Natural killer cell treated with Interleukin-12 subunit alpha and Interleukin-12 subunit beta and Interleukin-15 and Interleukin-18, amount 100 ng/mL, for 72 hours (primary cell): ENCODE data around the gene GPR35. TPM values are rescaled to one million over a fixed set of nuclear protein-coding genes. Genes with fewer than 3 reads are reported as not detected.
"Not testable (repeated sequence)": the region's sequence is repeated elsewhere in the genome, so short reads cannot be mapped to it uniquely, and the experiment has no call there.

ENCODE experiments used
- ATAC-seq, 2 donors: fragments of 150-1000 bp; cut with Tn5 transposase in 1 of 2; sonication (Bioruptor Pico), chemical (Tn5 transposase) in 1 of 2; 2 replicates each; pipeline ENCODE4 v1.10.0; 2021
- DNase-seq: peaks from one replicate; pipeline ENCODE4 v3.0.0; 2022; ENCODE audit warnings: low spot score
- H3K27ac Mint-ChIP-seq, 2 donors: 1 replicate in 1 of 2; 2 replicates in 1 of 2; pipeline ENCODE4 v1.8.0; 2022; ENCODE audit warnings: mixed read lengths in 2 of 2, mild to moderate bottlenecking in 1 of 2, moderate library complexity in 1 of 2
- H3K27me3 Mint-ChIP-seq, 2 donors: 1 replicate in 1 of 2; 2 replicates in 1 of 2; pipeline ENCODE4 v1.8.0; 2022; ENCODE audit warnings: mixed read lengths in 2 of 2
- H3K36me3 Mint-ChIP-seq: one replicate; pipeline ENCODE4 v1.8.0; 2022; ENCODE audit warnings: mixed read lengths
- H3K4me1 Mint-ChIP-seq, 2 donors: 1 replicate in 1 of 2; 2 replicates in 1 of 2; pipeline ENCODE4 v1.8.0; 2022; ENCODE audit warnings: low read depth in 2 of 2, mixed read lengths in 2 of 2, mild to moderate bottlenecking in 1 of 2
- H3K4me3 Mint-ChIP-seq: one replicate; pipeline ENCODE4 v1.8.0; 2022; ENCODE audit warnings: mixed read lengths
- H3K9me3 Mint-ChIP-seq: 2 replicates; pipeline ENCODE4 v1.8.0; 2022; ENCODE audit warnings: mixed read lengths
- total RNA-seq, 2 donors: library from RNA; stranded (reverse); gene quantifications; one replicate each; pipeline ENCODE4 v1.2.3, GENCODE V29; 2022

The GPR35 gene
- total RNA-seq, 2 donors from 2014 or later, result 5.9 to 7.6 TPM

- ATAC-seq, result no peak
- DNase-seq, result no peak
- Mint-ChIP-seq H3K27ac (no peak overlapping the region), H3K27me3 (peaks cover 0 to 21% of the 10 kb centered on the region in 2 donors), H3K9me3 (no peaks in the 10 kb centered on the region), H3K36me3 (no peaks in the 10 kb centered on the region), H3K4me3 (no peak overlapping the region), H3K4me1 (peaks cover 5 to 13% of the 10 kb centered on the region in 2 donors)
These were observed 21.7 kb downstream of the GPR35 start for GRCh38 chr2:240646900-240647502.

GRCh38 chr2:240647503-240648154 lies 22.3 kb downstream of the GPR35 start:
- no peak for DNase-seq
- Mint-ChIP-seq H3K4me1 (peaks cover 5 to 13% of the 10 kb centered on the region in 2 donors), H3K27me3 (peaks cover 4 to 24% of the 10 kb centered on the region in 2 donors), H3K27ac (no peak overlapping the region), H3K9me3 (no peaks in the 10 kb centered on the region), H3K36me3 (no peaks in the 10 kb centered on the region), H3K4me3 (no peak overlapping the region)
- no peak for ATAC-seq

- Mint-ChIP-seq H3K36me3 (no peaks in the 10 kb centered on the region), H3K4me3 (no peak overlapping the region), H3K27me3 (peaks cover 6 to 27% of the 10 kb centered on the region in 2 donors), H3K27ac (no peak overlapping the region), H3K4me1 (peaks cover 5 to 13% of the 10 kb centered on the region in 2 donors), H3K9me3 (no peaks in the 10 kb centered on the region)
- DNase-seq (no peak), ATAC-seq (no peak)
These were observed 22.9 kb downstream of the GPR35 start for GRCh38 chr2:240648155-240648649.

GRCh38 chr2:240648650-240649275 lies 23.5 kb downstream of the GPR35 start:
- H3K27ac Mint-ChIP-seq, result no peak overlapping the region
- DNase-seq (no peak), ATAC-seq (no peak)
- H3K4me1 Mint-ChIP-seq, result peaks cover 5 to 13% of the 10 kb centered on the region in 2 donors
- no peaks in the 10 kb centered on the region for H3K9me3 Mint-ChIP-seq
- H3K27me3 Mint-ChIP-seq, result peaks cover 6 to 27% of the 10 kb centered on the region in 2 donors
- no peak overlapping the region for H3K4me3 Mint-ChIP-seq
- H3K36me3 Mint-ChIP-seq, result no peaks in the 10 kb centered on the region

GRCh38 chr2:240649331-240649730 lies 24.1 kb downstream of the GPR35 start:
- DNase-seq (no peak), ATAC-seq (no peak)
- no peak overlapping the region for H3K27ac Mint-ChIP-seq
- H3K27me3 Mint-ChIP-seq, result peaks cover 6 to 28% of the 10 kb centered on the region in 2 donors
- no peaks in the 10 kb centered on the region for H3K36me3 Mint-ChIP-seq
- no peak overlapping the region for H3K4me3 Mint-ChIP-seq
- H3K4me1 Mint-ChIP-seq, result peaks cover 5 to 13% of the 10 kb centered on the region in 2 donors
- no peaks in the 10 kb centered on the region for H3K9me3 Mint-ChIP-seq

- ATAC-seq (no peak), DNase-seq (no peak)
- peaks cover 13 to 22% of the 10 kb centered on the region in 2 donors for H3K4me1 Mint-ChIP-seq
- no peak overlapping the region for H3K4me3 Mint-ChIP-seq
- no peaks in the 10 kb centered on the region for H3K36me3 Mint-ChIP-seq
- H3K27me3 Mint-ChIP-seq, result peaks cover 13 to 35% of the 10 kb centered on the region in 2 donors
- no peak overlapping the region for H3K27ac Mint-ChIP-seq
- H3K9me3 Mint-ChIP-seq, result no peaks in the 10 kb centered on the region
These were observed 25.1 kb downstream of the GPR35 start for GRCh38 chr2:240650254-240650965.

- no peaks in the 10 kb centered on the region for H3K9me3 Mint-ChIP-seq
- peaks cover 15 to 21% of the 10 kb centered on the region in 2 donors for H3K4me1 Mint-ChIP-seq
- H3K27ac Mint-ChIP-seq, result no peak overlapping the region
- H3K4me3 Mint-ChIP-seq, result no peak overlapping the region
- H3K36me3 Mint-ChIP-seq, result no peaks in the 10 kb centered on the region
- ATAC-seq (no peak), DNase-seq (no peak)
- H3K27me3 Mint-ChIP-seq, result peaks cover 13 to 35% of the 10 kb centered on the region in 2 donors
These were observed 25.9 kb downstream of the GPR35 start for GRCh38 chr2:240651185-240651584.

- peaks cover 32 to 36% of the 10 kb centered on the region in 2 donors for H3K27me3 Mint-ChIP-seq
- H3K27ac Mint-ChIP-seq, result no peak overlapping the region
- H3K4me3 Mint-ChIP-seq, result peak overlapping the region; percentile 30
- H3K9me3 Mint-ChIP-seq, result no peaks in the 10 kb centered on the region
- H3K36me3 Mint-ChIP-seq, result no peaks in the 10 kb centered on the region
- H3K4me1 Mint-ChIP-seq, result peaks cover 18 to 24% of the 10 kb centered on the region in 2 donors
- peak; percentile 77 for DNase-seq
- peak; percentile 93 for ATAC-seq
These were observed 30.9 kb downstream of the GPR35 start for GRCh38 chr2:240655931-240656886.

- H3K9me3 Mint-ChIP-seq, ATAC-seq, H3K4me3 Mint-ChIP-seq, DNase-seq, H3K27ac Mint-ChIP-seq, H3K36me3 Mint-ChIP-seq: not testable (repeated sequence)
- Mint-ChIP-seq H3K4me1 (peaks cover 14 to 20% of the 10 kb centered on the region in 2 donors), H3K27me3 (peaks cover 25 to 26% of the 10 kb centered on the region in 2 donors)
These were observed 34.6 kb downstream of the GPR35 start for GRCh38 chr2:240659883-240660282.

GRCh38 chr2:240662681-240663080 lies 37.4 kb downstream of the GPR35 start:
- ATAC-seq (no peak), DNase-seq (no peak)
- H3K9me3 Mint-ChIP-seq, result no peaks in the 10 kb centered on the region
- H3K36me3 Mint-ChIP-seq, result peaks cover 10% of the 10 kb centered on the region
- peaks cover 0 to 3% of the 10 kb centered on the region in 2 donors for H3K4me1 Mint-ChIP-seq
- H3K27ac Mint-ChIP-seq, result no peak overlapping the region
- H3K27me3 Mint-ChIP-seq, result peaks cover 35 to 46% of the 10 kb centered on the region in 2 donors
- H3K4me3 Mint-ChIP-seq, result no peak overlapping the region

GRCh38 chr2:240663546-240664190 lies 38.4 kb downstream of the GPR35 start:
- H3K27me3 Mint-ChIP-seq, result peaks cover 37 to 41% of the 10 kb centered on the region in 2 donors
- H3K4me3 Mint-ChIP-seq, result no peak overlapping the region
- no peak overlapping the region for H3K27ac Mint-ChIP-seq
- no peaks in the 10 kb centered on the region for H3K4me1 Mint-ChIP-seq
- DNase-seq (no peak), ATAC-seq (no peak)
- peaks cover 10% of the 10 kb centered on the region for H3K36me3 Mint-ChIP-seq
- H3K9me3 Mint-ChIP-seq, result no peaks in the 10 kb centered on the region

GRCh38 chr2:240664622-240665021 lies 39.3 kb downstream of the GPR35 start:
- H3K4me1 Mint-ChIP-seq, result no peaks in the 10 kb centered on the region
- peaks cover 10% of the 10 kb centered on the region for H3K36me3 Mint-ChIP-seq
- DNase-seq (no peak), ATAC-seq (no peak)
- H3K4me3 Mint-ChIP-seq, result no peak overlapping the region
- no peaks in the 10 kb centered on the region for H3K9me3 Mint-ChIP-seq
- H3K27me3 Mint-ChIP-seq, result peaks cover 32 to 34% of the 10 kb centered on the region in 2 donors
- no peak overlapping the region for H3K27ac Mint-ChIP-seq
